Measurements from ENCODE around the gene PPP6R2. TPM values are rescaled to one million over a fixed set of nuclear protein-coding genes. Genes with fewer than 3 reads are reported as not detected.

The PPP6R2 gene
- total RNA-seq, 1 experiment from 2014 or later: 49.2 TPM

DNA sequence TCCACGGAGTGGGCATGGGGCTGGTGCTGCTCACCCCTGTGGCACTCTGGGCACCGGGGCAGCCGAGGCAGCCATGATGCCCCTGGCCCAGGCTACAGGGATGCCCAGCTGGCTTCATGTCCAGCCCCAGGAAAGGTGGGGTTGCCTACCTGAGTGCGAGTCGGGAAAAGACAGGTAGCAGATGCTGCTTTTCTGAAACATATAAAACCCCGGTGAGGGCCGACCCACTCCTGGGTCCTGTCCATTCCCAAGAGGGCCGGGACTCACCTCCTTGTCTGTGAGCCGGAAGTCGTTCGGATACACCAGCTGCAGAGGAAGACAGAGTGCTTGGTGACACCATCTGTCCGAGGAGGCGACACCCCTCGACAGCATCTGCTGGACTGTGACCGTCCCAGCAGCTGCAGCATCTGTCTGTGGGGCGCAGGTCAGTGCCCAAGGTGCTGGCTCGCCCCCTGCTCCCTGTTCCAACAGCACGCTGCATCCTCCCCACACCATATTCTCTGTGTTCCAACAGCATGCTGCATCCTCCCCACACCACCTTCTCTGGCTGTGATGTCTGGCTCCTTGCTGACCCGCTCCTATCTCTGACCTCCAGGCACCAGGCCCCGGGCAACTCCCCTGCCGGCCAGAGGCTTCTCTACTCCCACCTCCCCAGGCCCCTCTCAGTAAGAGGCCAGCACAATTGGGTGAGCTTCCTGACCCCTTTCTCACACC is 24.3 kb upstream of the PPP6R2 start:
- Histone ChIP-seq H3K27ac (no peak overlapping the region), H3K79me2 (ENCODE audit: low read depth) (no peaks in the 10 kb centered on the region), H2AFZ (no peak overlapping the region), H4K20me1 (ENCODE audit: insufficient read depth) (peaks cover 3% of the 10 kb centered on the region; the same call in 1 of the 2 replicates), H3K36me3 (ENCODE audit: low read depth) (no peaks in the 10 kb centered on the region), H3K9me3 (ENCODE audit: insufficient read depth, low read depth) (no peaks in the 10 kb centered on the region), H3K27me3 (ENCODE audit: insufficient read depth, low read depth) (no peaks in the 10 kb centered on the region), H3K9me2 (ENCODE audit: insufficient read depth) (no peaks in the 10 kb centered on the region), H3F3A (ENCODE audit: insufficient read depth, low read depth) (peaks cover 21% of the 10 kb centered on the region; the same call in 1 of the 2 replicates), H3K4me1 (replicated peaks; ENCODE audit: insufficient read depth) (peaks cover 17% of the 10 kb centered on the region), H3K4me2 (no peak overlapping the region), H3K4me3 (no peak overlapping the region)
- no peak for TF ChIP-seq EZH2 (IDR thresholded peaks at IDR 0.05; ENCODE audit: low read depth)
- TF ChIP-seq, protein P1, sequence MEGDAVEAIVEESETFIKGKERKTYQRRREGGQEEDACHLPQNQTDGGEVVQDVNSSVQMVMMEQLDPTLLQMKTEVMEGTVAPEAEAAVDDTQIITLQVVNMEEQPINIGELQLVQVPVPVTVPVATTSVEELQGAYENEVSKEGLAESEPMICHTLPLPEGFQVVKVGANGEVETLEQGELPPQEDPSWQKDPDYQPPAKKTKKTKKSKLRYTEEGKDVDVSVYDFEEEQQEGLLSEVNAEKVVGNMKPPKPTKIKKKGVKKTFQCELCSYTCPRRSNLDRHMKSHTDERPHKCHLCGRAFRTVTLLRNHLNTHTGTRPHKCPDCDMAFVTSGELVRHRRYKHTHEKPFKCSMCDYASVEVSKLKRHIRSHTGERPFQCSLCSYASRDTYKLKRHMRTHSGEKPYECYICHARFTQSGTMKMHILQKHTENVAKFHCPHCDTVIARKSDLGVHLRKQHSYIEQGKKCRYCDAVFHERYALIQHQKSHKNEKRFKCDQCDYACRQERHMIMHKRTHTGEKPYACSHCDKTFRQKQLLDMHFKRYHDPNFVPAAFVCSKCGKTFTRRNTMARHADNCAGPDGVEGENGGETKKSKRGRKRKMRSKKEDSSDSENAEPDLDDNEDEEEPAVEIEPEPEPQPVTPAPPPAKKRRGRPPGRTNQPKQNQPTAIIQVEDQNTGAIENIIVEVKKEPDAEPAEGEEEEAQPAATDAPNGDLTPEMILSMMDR (conservative IDR thresholded peaks at IDR 0.05): no peak
- no TSS peak for BruUV-seq (replicated peaks)
- CTCF ChIA-PET: no interaction called here
- POLR2A ChIA-PET (ENCODE audit: unreplicated experiment): no interaction called here
- intact Hi-C loops (cut with micrococcal nuclease; ENCODE audit: unreplicated experiment): no loop called here
- no peak for DNase-seq

DNA sequence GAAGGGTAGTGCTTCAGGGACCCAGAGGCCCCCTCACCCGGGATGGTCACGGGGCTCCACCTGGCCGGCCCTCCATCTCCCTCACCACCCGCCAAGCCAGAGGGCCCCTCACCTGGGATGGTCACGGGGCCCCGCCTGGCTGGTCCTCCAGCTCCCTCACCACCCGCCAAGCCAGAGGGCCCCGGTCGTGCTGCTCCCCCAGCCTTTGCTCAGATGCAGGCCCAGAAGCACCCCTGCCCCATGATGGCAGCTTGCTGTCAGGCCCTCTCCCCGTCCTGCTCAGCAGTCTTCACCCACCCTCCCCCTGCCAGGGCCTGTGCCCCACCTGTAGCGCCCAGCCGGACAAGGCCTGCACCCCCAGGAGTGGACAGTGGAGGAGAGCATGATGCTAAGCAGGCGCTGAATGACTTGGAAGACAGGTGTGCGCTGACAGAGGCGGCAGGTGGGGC is 23.6 kb upstream of the PPP6R2 start:
- H3K4me1 ChIP-seq (replicated peaks; ENCODE audit: insufficient read depth): peaks cover 13% of the 10 kb centered on the region
- no peak overlapping the region for H3K4me2 ChIP-seq
- intact Hi-C loops (cut with micrococcal nuclease; ENCODE audit: unreplicated experiment): no loop called here
- H2AFZ ChIP-seq: no peak overlapping the region
- TF ChIP-seq EZH2 (IDR thresholded peaks at IDR 0.05; ENCODE audit: low read depth): no peak
- TF ChIP-seq, protein P1 (conservative IDR thresholded peaks at IDR 0.05): no peak
- no TSS peak for BruUV-seq (replicated peaks)
- peaks cover 3% of the 10 kb centered on the region; the same call in 1 of the 2 replicates for H4K20me1 ChIP-seq (ENCODE audit: insufficient read depth)
- H3K4me3 ChIP-seq: no peak overlapping the region
- no peak for DNase-seq
- H3K27ac ChIP-seq: no peak overlapping the region
- H3K9me3 ChIP-seq (ENCODE audit: insufficient read depth, low read depth): no peaks in the 10 kb centered on the region
- H3K79me2 ChIP-seq (ENCODE audit: low read depth): no peaks in the 10 kb centered on the region
- ChIA-PET CTCF (no interaction called here), POLR2A (ENCODE audit: unreplicated experiment) (no interaction called here)
- peaks cover 21% of the 10 kb centered on the region; the same call in 1 of the 2 replicates for H3F3A ChIP-seq (ENCODE audit: insufficient read depth, low read depth)
- H3K9me2 ChIP-seq (ENCODE audit: insufficient read depth): no peaks in the 10 kb centered on the region
- H3K36me3 ChIP-seq (ENCODE audit: low read depth): no peaks in the 10 kb centered on the region
- H3K27me3 ChIP-seq (ENCODE audit: insufficient read depth, low read depth): no peaks in the 10 kb centered on the region

DNA sequence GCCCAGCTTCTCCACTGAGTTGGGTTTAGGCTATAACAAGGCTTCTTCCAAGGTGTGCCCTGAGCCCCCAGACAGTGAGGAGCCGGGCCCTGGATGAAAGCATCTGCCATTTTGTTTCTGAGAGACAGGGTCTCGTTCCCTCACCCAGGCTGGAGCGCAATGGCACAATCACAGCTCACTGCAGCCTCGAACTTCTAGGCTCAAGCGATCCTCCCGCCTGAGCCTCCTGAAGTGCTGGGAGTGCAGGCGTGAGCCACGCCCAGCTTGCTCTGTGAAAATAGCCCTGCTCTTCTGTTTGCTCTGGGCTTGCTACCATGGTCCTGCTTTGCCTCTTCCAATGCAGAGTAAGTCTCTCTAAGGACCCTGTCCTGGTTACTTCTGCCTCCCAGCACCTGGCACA is 23.0 kb upstream of the PPP6R2 start:
- H3K9me2 ChIP-seq (ENCODE audit: insufficient read depth): no peaks in the 10 kb centered on the region
- intact Hi-C loops (cut with micrococcal nuclease; ENCODE audit: unreplicated experiment): no loop called here
- no peaks in the 10 kb centered on the region for H3K36me3 ChIP-seq (ENCODE audit: low read depth)
- POLR2A ChIA-PET (ENCODE audit: unreplicated experiment): no interaction called here
- no peaks in the 10 kb centered on the region for H3K9me3 ChIP-seq (ENCODE audit: insufficient read depth, low read depth)
- no peak overlapping the region for H3K4me2 ChIP-seq
- peaks cover 9% of the 10 kb centered on the region for H3K4me1 ChIP-seq (replicated peaks; ENCODE audit: insufficient read depth)
- H3K4me3 ChIP-seq: no peak overlapping the region
- peaks cover 21% of the 10 kb centered on the region; the same call in 1 of the 2 replicates for H3F3A ChIP-seq (ENCODE audit: insufficient read depth, low read depth)
- no peak overlapping the region for H2AFZ ChIP-seq
- no peak for TF ChIP-seq EZH2 (IDR thresholded peaks at IDR 0.05; ENCODE audit: low read depth)
- TF ChIP-seq, protein P1 (conservative IDR thresholded peaks at IDR 0.05): no peak
- no peak overlapping the region for H3K27ac ChIP-seq
- CTCF ChIA-PET: no interaction called here
- DNase-seq: no peak
- no peaks in the 10 kb centered on the region for H3K27me3 ChIP-seq (ENCODE audit: insufficient read depth, low read depth)
- no peaks in the 10 kb centered on the region for H3K79me2 ChIP-seq (ENCODE audit: low read depth)
- BruUV-seq (replicated peaks): no TSS peak
- H4K20me1 ChIP-seq (ENCODE audit: insufficient read depth): peaks cover 3% of the 10 kb centered on the region; the same call in 1 of the 2 replicates
